BE2C (cell line): ENCODE results near the gene FEM1A.

Experiments used
- DNase-seq: peaks from one replicate; pipeline ENCODE4 v3.0.0-alpha.2; 2020
- H3K27me3 ChIP-seq: fragments of 250-450 bp; sonication (Bioruptor Pico); 2 replicates; pipeline ENCODE4 v1.5.1; 2020; ENCODE audit warnings: mild to moderate bottlenecking
- H3K36me3 ChIP-seq: fragments of 250-450 bp; sonication (Bioruptor Pico); 2 replicates; pipeline ENCODE4 v1.5.1; 2020; ENCODE audit warnings: mild to moderate bottlenecking
- H3K4me1 ChIP-seq: fragments of 250-450 bp; sonication (Bioruptor Pico); 2 replicates; pipeline ENCODE4 v1.5.1; 2020
- H3K4me3 ChIP-seq: 2 replicates; pipeline ENCODE4 v1.5.1; 2011; ENCODE audit warnings: low read depth, low read length
- H3K9me3 ChIP-seq: fragments of 250-450 bp; sonication (Bioruptor Pico); 2 replicates; pipeline ENCODE4 v1.5.1; 2020
- CTCF ChIP-seq: IDR thresholded peaks from 2 replicates; pipeline ENCODE4 v1.5.1; 2012; ENCODE audit warnings: mild to moderate bottlenecking, low read depth, low read length

The FEM1A gene

GRCh38 chr19:4758659-4759058 lies 32.9 kb upstream of the FEM1A start:
- Histone ChIP-seq H3K9me3 (no peaks in the 10 kb centered on the region), H3K36me3 (no peaks in the 10 kb centered on the region), H3K4me1 (0 out of 2 replicates have a peak, but pooled peaks cover 6% of the 10 kb centered on the region), H3K27me3 (no peaks in the 10 kb centered on the region), H3K4me3 (no peak overlapping the region)
- TF ChIP-seq CTCF: no peak
- no peak for DNase-seq

GRCh38 chr19:4759388-4760284 lies 31.9 kb upstream of the FEM1A start:
- no peak for TF ChIP-seq CTCF
- Histone ChIP-seq H3K4me3 (peak overlapping the region; percentile 59), H3K27me3 (no peaks in the 10 kb centered on the region), H3K36me3 (no peaks in the 10 kb centered on the region), H3K4me1 (0 out of 2 replicates have a peak, but pooled peaks cover 6% of the 10 kb centered on the region), H3K9me3 (no peaks in the 10 kb centered on the region)
- DNase-seq: peak; percentile 97

GRCh38 chr19:4760285-4760650 lies 31.3 kb upstream of the FEM1A start:
- Histone ChIP-seq H3K4me3 (peak overlapping the region; percentile 59), H3K4me1 (0 out of 2 replicates have a peak, but pooled peaks cover 6% of the 10 kb centered on the region), H3K9me3 (no peaks in the 10 kb centered on the region), H3K36me3 (no peaks in the 10 kb centered on the region), H3K27me3 (no peaks in the 10 kb centered on the region)
- no peak for TF ChIP-seq CTCF
- DNase-seq: no peak

- Histone ChIP-seq H3K4me3 (no peak overlapping the region), H3K4me1 (0 out of 2 replicates have a peak, but pooled peaks cover 6% of the 10 kb centered on the region), H3K36me3 (no peaks in the 10 kb centered on the region), H3K9me3 (no peaks in the 10 kb centered on the region), H3K27me3 (no peaks in the 10 kb centered on the region)
- no peak for DNase-seq
- no peak for TF ChIP-seq CTCF
Observed at GRCh38 chr19:4763021-4763420, 28.5 kb upstream of the FEM1A start.

DNA sequence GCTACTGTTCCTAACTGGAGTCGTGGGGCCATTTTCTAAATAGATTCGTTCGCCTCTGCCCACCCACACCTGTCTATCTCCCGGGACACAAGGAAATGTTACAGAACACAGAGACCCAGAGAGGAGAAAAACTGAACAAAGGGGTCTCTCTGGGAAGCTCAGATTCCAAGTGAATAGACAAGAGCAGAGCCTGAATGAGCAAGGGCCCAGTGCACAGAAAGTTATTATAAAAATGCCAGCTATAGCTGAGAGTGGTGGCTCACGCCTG lies 27.2 kb upstream of the FEM1A start:
- H3K36me3 ChIP-seq: no peaks in the 10 kb centered on the region
- H3K9me3 ChIP-seq: no peaks in the 10 kb centered on the region
- H3K4me1 ChIP-seq: peaks cover 6% of the 10 kb centered on the region; the same call in 1 of the 2 replicates
- peaks cover 3% of the 10 kb centered on the region for H3K27me3 ChIP-seq
- no peak for TF ChIP-seq CTCF
- no peak overlapping the region for H3K4me3 ChIP-seq
- DNase-seq: no peak
